Skeletal muscle tissue (tissue), 4 donors: ENCODE data around the gene PRKN. TPM values are rescaled to one million over a fixed set of nuclear protein-coding genes. Genes with fewer than 3 reads are reported as not detected.

Source experiments
- H3K27ac ChIP-seq: one replicate; pipeline ENCODE4 v1.7.0; 2013; ENCODE audit warnings: mild to moderate bottlenecking, low read depth, low read length, inconsistent platforms
- H3K27me3 ChIP-seq, 3 donors: one replicate each; pipeline ENCODE4 v1.7.0; 2013; ENCODE audit warnings: low read length in 3 of 3; ENCODE audit not compliant: control insufficient read depth in 3 of 3, insufficient read depth in 3 of 3
- H3K36me3 ChIP-seq, 3 donors: one replicate each; pipeline ENCODE4 v1.7.0; 2013; ENCODE audit warnings: low read length in 3 of 3; ENCODE audit not compliant: control insufficient read depth in 3 of 3, insufficient read depth in 3 of 3
- H3K4me1 ChIP-seq, 3 donors: one replicate each; pipeline ENCODE4 v1.7.0; 2013; ENCODE audit warnings: low read length in 3 of 3, mild to moderate bottlenecking in 3 of 3; ENCODE audit not compliant: control insufficient read depth in 3 of 3, insufficient read depth in 3 of 3
- H3K4me3 ChIP-seq, 3 donors: one replicate each; pipeline ENCODE4 v1.7.0; 2013; ENCODE audit warnings: low read length in 3 of 3
- H3K9ac ChIP-seq, 3 donors: one replicate each; pipeline ENCODE4 v1.7.0; 2013; ENCODE audit warnings: low read length in 3 of 3, mild to moderate bottlenecking in 3 of 3, moderate library complexity in 2 of 3, low read depth in 1 of 3
- H3K9me3 ChIP-seq, 3 donors: one replicate each; pipeline ENCODE4 v1.7.0; 2013; ENCODE audit warnings: low read length in 3 of 3; ENCODE audit not compliant: control insufficient read depth in 3 of 3
- total RNA-seq: library from RNA; depleted of rRNA; stranded (reverse); fragments of >200 nt; gene quantifications from one replicate; pipeline ENCODE4 v1.2.3, GENCODE V29; 2014
- donor health status: Osteomylitis.

PRKN gene
- total RNA-seq, 1 donor from 2014 or later = 16.7 TPM

DNA sequence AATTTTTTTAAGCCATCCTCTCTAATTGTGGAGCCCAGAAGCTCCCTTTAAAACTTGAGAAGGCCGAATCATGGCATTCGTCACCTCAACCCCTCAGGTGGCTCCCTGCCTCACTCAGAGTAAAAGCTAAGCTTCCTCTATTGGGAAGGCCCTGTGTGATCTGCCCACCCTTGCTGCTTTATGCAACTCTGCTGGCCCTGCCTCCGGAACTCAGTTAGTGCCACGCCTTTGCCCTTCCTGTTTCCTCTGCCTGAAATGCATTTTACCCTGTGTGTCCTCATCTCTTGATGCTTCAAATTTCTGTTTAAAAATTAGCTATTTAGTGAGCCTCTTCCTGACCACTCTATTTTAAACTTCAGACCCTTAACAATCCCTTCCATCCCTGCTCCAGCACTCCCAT lies 5.9 kb upstream of the PRKN start:
- H3K27me3 ChIP-seq = no peaks in the 10 kb centered on the region
- no peak overlapping the region for H3K9ac ChIP-seq

GRCh38 chr6:162730502-162730901 lies 2.9 kb upstream of the PRKN start:
- peaks cover 0 to 4% (median 0%) of the 10 kb centered on the region in 3 donors for H3K9me3 ChIP-seq
- no peak overlapping the region for H3K4me3 ChIP-seq
- no peaks in the 10 kb centered on the region for H3K27me3 ChIP-seq
- peaks cover 5 to 8% (median 6%) of the 10 kb centered on the region in 3 donors for H3K4me1 ChIP-seq
- no peak overlapping the region for H3K9ac ChIP-seq
- no peak overlapping the region for H3K27ac ChIP-seq
- H3K36me3 ChIP-seq = no peaks in the 10 kb centered on the region

More for the DNA sequence above, 5.9 kb upstream of the PRKN start:
- no peak overlapping the region for H3K4me3 ChIP-seq
- no peaks in the 10 kb centered on the region for H3K36me3 ChIP-seq
- peaks cover 0 to 4% (median 0%) of the 10 kb centered on the region in 3 donors for H3K9me3 ChIP-seq
- no peaks in the 10 kb centered on the region for H3K4me1 ChIP-seq
- H3K27ac ChIP-seq = no peak overlapping the region

DNA sequence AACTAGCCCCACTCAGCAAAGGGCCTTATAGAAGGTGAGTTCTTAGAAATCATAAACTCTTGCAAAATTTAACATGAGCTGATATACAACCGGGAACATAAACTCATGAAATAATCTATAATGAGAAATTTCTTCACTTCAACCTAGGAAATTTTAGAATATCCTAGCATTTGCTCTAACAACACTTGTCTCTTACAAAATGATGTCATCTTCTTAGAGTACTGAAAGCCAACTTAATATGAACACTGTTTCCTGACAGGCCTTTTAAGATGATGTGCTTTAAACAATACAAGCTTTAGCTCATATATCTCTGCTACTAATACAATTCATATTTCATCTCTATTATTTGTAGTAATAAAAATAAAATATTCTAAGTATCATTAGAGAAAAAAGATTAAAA lies 1.1 kb upstream of the PRKN start:
- peak overlapping the region; percentile 54 for H3K27ac ChIP-seq
- H3K27me3 ChIP-seq = no peaks in the 10 kb centered on the region
- H3K4me3 ChIP-seq = no peak overlapping the region
- H3K9me3 ChIP-seq = peaks cover 0 to 4% (median 0%) of the 10 kb centered on the region in 3 donors
- peaks cover 5 to 8% (median 6%) of the 10 kb centered on the region in 3 donors for H3K4me1 ChIP-seq
- H3K36me3 ChIP-seq = no peaks in the 10 kb centered on the region
- H3K9ac ChIP-seq = no peak overlapping the region

DNA sequence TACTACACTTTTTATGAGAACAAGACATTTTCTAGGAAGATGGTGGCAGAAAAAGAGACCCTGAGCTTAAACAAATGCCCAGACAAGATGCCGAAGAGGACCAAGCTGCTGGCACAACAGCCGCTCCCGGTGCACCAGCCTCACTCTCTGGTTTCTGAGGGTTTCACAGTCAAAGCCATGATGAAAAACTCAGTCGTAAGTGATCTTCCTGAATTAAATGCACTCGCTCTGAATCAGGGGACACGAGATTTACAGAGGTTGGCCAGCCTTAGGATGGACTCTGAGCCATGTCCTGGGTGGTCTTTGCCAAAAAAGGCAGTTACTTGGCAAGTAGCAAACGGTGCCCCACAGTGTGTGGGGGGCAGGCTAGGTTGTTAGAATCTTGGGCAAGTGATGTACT lies 631 bp upstream of the PRKN start:
- Histone ChIP-seq H3K27ac (peak overlapping the region; percentile 54), H3K27me3 (no peaks in the 10 kb centered on the region), H3K4me3 (peak overlapping the region; percentile 64 to 76 (median 65)), H3K4me1 (peaks cover 6 to 8% (median 7%) of the 10 kb centered on the region in 3 donors), H3K36me3 (no peaks in the 10 kb centered on the region), H3K9me3 (peaks cover 0 to 4% (median 0%) of the 10 kb centered on the region in 3 donors), H3K9ac (peak overlapping the region; percentile 55 to 73 (median 61))

- H3K36me3 ChIP-seq = no peaks in the 10 kb centered on the region
- H3K9me3 ChIP-seq = peaks cover 0 to 4% (median 0%) of the 10 kb centered on the region in 3 donors
- H3K27ac ChIP-seq = peak overlapping the region; percentile 94
- H3K27me3 ChIP-seq = no peaks in the 10 kb centered on the region
- H3K4me3 ChIP-seq = peak overlapping the region; percentile 68 to 83 (median 82)
- H3K9ac ChIP-seq = peak overlapping the region; percentile 88 to 91 (median 89)
- peaks cover 6 to 11% (median 10%) of the 10 kb centered on the region in 3 donors for H3K4me1 ChIP-seq
Measured at GRCh38 chr6:162726947-162727321, 632 bp downstream of the PRKN start.

- no peak overlapping the region for H3K9ac ChIP-seq
- H3K27me3 ChIP-seq = no peaks in the 10 kb centered on the region
- no peaks in the 10 kb centered on the region for H3K36me3 ChIP-seq
- H3K4me3 ChIP-seq = no peak overlapping the region
- H3K9me3 ChIP-seq = no peaks in the 10 kb centered on the region
- H3K4me1 ChIP-seq = peaks cover 6 to 19% (median 8%) of the 10 kb centered on the region in 3 donors
- H3K27ac ChIP-seq = no peak overlapping the region
Measured at GRCh38 chr6:162722633-162723032, 4.9 kb downstream of the PRKN start.

DNA sequence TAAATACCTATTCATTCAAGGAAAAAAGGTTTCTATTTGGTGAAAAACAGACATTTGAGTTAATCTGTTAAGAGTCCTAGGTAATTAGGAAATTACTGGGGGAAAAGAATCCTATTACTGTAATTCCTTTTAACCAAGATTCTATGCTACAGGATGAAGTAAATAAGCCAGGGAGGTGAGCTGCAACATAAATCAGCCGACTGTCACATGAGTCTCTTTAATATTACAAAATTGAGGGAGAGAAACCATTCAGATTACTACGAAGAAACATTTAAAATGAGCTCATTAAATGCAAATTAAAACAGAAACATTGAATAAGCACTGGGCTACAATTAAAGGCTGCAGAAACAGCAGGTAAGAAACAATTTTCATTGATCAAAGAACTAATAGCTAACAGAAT lies 5.3 kb downstream of the PRKN start:
- peaks cover 6 to 19% (median 8%) of the 10 kb centered on the region in 3 donors for H3K4me1 ChIP-seq
- H3K27me3 ChIP-seq = no peaks in the 10 kb centered on the region
- no peak overlapping the region for H3K9ac ChIP-seq
- no peaks in the 10 kb centered on the region for H3K9me3 ChIP-seq
- H3K27ac ChIP-seq = no peak overlapping the region
- no peaks in the 10 kb centered on the region for H3K36me3 ChIP-seq
- no peak overlapping the region for H3K4me3 ChIP-seq

GRCh38 chr6:162721404-162721687 lies 6.2 kb downstream of the PRKN start:
- peak overlapping the region; percentile 73 for H3K27ac ChIP-seq
- no peaks in the 10 kb centered on the region for H3K9me3 ChIP-seq
- no peaks in the 10 kb centered on the region for H3K36me3 ChIP-seq
- H3K4me1 ChIP-seq = peaks cover 3 to 19% (median 6%) of the 10 kb centered on the region in 3 donors
- H3K4me3 ChIP-seq = no peak overlapping the region
- no peak overlapping the region for H3K9ac ChIP-seq
- H3K27me3 ChIP-seq = no peaks in the 10 kb centered on the region

DNA sequence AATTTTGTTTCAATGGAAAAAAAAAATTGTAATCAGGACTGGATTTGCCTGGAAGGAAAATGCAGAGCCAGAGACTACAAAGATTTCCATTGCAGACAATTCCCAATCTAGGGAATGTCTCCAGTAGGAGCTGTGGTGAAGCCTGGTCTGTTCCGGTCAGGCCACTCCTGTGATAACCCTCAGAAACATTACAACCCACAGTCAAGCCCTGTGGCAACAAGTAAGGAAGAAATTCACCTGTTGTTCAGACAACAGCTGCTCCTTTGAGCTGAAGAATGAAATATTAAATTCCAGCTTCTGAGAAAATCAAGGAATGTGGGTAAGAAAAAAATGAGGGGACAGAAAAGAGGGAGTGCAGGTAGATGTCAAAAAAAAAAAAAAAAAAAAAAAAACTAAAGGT lies 8.0 kb downstream of the PRKN start:
- Histone ChIP-seq H3K9ac (no peak overlapping the region), H3K9me3 (no peaks in the 10 kb centered on the region), H3K4me1 (peaks cover 3 to 19% (median 6%) of the 10 kb centered on the region in 3 donors), H3K36me3 (no peaks in the 10 kb centered on the region), H3K27me3 (no peaks in the 10 kb centered on the region), H3K27ac (no peak overlapping the region), H3K4me3 (no peak overlapping the region)

DNA sequence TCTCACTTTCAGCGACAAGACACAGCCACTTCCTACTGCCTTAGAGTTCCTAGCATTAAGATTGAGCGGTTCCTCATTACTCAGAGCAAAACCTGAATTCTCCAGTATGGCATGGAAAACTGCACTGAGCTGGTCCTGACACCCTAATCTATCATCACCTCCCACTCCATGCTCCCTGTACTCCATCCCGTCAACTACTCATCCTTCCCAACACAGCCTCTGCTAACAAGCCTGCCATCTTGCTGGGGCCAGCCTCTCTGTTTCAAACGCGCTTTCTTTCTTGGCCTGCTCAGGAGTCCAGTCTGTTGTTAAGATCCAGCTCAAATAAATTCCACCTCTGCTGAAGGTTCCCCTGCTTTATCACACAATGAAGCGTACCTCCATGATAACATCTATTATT lies 12.0 kb downstream of the PRKN start:
- H3K27me3 ChIP-seq = no peaks in the 10 kb centered on the region
- H3K4me1 ChIP-seq = peaks cover 2 to 11% (median 5%) of the 10 kb centered on the region in 3 donors
- H3K36me3 ChIP-seq = no peaks in the 10 kb centered on the region
- no peak overlapping the region for H3K27ac ChIP-seq
- H3K9me3 ChIP-seq = no peaks in the 10 kb centered on the region
- no peak overlapping the region for H3K9ac ChIP-seq
- no peak overlapping the region for H3K4me3 ChIP-seq
